ENCODE measurements around the gene TTYH3. TPM values are rescaled to one million over a fixed set of nuclear protein-coding genes. Genes with fewer than 3 reads are reported as not detected.

The TTYH3 gene
- total RNA-seq, 1 donor from 2014 or later = 237 TPM

DNA sequence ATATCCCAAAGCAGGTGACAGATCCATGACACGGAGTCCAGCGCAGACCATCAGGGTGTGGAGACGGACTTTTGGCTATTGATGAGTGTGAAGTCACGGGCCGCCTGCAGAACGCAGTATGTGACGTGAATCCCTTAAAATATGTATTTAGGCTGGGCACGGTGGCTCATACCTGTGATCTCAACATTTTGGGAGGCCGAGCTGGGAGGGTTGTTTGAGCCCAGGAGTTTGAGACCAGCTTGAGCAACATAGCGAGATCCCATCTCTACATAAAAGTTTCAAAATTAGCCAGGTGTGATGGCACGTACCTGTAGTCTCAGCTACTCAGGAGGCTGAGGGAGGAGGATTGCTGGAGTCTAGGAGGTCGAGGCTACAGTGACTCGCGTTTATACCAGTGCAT lies 54.3 kb downstream of the TTYH3 start:
- Mint-ChIP-seq H3K36me3 (ENCODE audit: low read depth) (no peaks in the 10 kb centered on the region), H3K4me1 (peaks cover 7% of the 10 kb centered on the region), H3K27me3 (ENCODE audit: low read depth) (peaks cover 50% of the 10 kb centered on the region), H3K4me3 (no peak overlapping the region), H3K9me3 (no peaks in the 10 kb centered on the region), H3K27ac (ENCODE audit: unreplicated experiment) (no peak overlapping the region)
- TF ChIP-seq, protein P1, sequence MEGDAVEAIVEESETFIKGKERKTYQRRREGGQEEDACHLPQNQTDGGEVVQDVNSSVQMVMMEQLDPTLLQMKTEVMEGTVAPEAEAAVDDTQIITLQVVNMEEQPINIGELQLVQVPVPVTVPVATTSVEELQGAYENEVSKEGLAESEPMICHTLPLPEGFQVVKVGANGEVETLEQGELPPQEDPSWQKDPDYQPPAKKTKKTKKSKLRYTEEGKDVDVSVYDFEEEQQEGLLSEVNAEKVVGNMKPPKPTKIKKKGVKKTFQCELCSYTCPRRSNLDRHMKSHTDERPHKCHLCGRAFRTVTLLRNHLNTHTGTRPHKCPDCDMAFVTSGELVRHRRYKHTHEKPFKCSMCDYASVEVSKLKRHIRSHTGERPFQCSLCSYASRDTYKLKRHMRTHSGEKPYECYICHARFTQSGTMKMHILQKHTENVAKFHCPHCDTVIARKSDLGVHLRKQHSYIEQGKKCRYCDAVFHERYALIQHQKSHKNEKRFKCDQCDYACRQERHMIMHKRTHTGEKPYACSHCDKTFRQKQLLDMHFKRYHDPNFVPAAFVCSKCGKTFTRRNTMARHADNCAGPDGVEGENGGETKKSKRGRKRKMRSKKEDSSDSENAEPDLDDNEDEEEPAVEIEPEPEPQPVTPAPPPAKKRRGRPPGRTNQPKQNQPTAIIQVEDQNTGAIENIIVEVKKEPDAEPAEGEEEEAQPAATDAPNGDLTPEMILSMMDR (conservative IDR thresholded peaks at IDR 0.05) = no peak
- no peak for DNase-seq (ENCODE audit: low read depth, low spot score)

DNA sequence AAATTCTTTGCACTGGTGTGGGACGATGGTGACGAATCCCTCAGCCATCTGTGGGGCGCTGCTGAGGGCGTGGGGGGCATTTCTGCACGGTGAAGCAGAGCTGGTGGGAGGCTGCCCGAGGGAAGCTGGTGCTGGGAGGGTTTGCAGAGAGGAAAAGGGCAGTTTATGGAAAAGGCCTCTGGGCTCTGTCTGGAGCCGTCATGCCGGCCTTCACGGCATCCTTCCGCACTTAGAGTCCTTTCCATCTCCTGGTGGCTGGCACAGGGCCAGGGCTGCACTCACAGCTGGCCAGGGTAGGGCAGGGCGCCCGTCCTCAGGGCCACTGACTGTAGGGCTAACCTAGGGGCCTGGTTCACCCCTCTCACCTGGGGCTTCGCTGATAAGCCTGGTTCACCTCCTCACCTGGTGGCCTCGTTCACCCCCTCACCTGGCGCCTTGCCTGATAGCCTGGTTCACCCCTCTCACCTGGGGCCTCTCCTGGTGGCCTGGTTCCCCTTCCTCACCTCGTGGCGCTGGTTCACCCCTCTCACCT lies 55.6 kb downstream of the TTYH3 start:
- Mint-ChIP-seq H3K36me3 (ENCODE audit: low read depth) (no peaks in the 10 kb centered on the region), H3K9me3 (no peaks in the 10 kb centered on the region), H3K27ac (ENCODE audit: unreplicated experiment) (no peak overlapping the region), H3K4me1 (peaks cover 7% of the 10 kb centered on the region), H3K4me3 (no peak overlapping the region), H3K27me3 (ENCODE audit: low read depth) (peaks cover 57% of the 10 kb centered on the region)
- TF ChIP-seq, protein P1 (conservative IDR thresholded peaks at IDR 0.05) = no peak
- DNase-seq (ENCODE audit: low read depth, low spot score) = no peak

DNA sequence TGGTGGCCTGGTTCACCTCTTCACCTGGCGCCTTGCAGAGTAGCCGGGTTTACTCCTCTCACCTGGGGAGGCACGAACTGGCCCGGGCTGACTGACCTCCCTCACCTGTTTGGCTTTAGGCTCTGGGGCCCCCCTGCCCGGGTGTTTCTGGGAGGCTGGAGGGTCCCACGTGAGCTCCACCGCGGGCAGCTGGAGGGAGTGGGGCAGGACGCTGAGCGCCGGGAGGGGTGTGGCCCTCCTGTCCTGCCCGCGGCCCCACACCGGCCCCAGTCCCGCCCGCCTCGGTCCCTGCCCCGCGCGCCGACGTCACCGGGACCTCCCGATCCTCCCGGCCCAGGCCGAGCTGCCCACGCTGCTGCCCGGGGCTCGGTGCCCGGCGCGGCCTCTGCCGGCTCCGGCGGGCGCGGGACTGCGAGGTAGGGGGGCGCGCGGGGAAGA lies 56.1 kb downstream of the TTYH3 start, which contains the start of gene AMZ1:
TSS of gene AMZ1 (plus strand) at position 322 of the 438 bp plus-strand sequence. CDS start 12,250 bp downstream, outside the sequence.
- Mint-ChIP-seq H3K4me3 (no peak within 1 kb of the TSS), H3K36me3 (ENCODE audit: low read depth) (no peaks in the 10 kb centered on the region), H3K4me1 (peaks cover 7% of the 10 kb centered on the region), H3K27me3 (ENCODE audit: low read depth) (peaks cover 57% of the 10 kb centered on the region), H3K9me3 (no peaks in the 10 kb centered on the region), H3K27ac (ENCODE audit: unreplicated experiment) (no peak within 1 kb of the TSS)
- no peak for DNase-seq (ENCODE audit: low read depth, low spot score)
- TF ChIP-seq, protein P1 (conservative IDR thresholded peaks at IDR 0.05) = no peak

GRCh38 chr7:2688409-2689342 lies 56.9 kb downstream of the TTYH3 start:
- DNase-seq (ENCODE audit: low read depth, low spot score) = no peak
- Mint-ChIP-seq H3K36me3 (ENCODE audit: low read depth) (no peaks in the 10 kb centered on the region), H3K9me3 (no peaks in the 10 kb centered on the region), H3K4me1 (peaks cover 7% of the 10 kb centered on the region), H3K27me3 (ENCODE audit: low read depth) (peaks cover 57% of the 10 kb centered on the region), H3K4me3 (no peak overlapping the region), H3K27ac (ENCODE audit: unreplicated experiment) (no peak overlapping the region)
- TF ChIP-seq, protein P1 (conservative IDR thresholded peaks at IDR 0.05) = no peak

- H3K27ac Mint-ChIP-seq (ENCODE audit: unreplicated experiment) = no peak overlapping the region
- H3K4me3 Mint-ChIP-seq = no peak overlapping the region
- H3K27me3 Mint-ChIP-seq (ENCODE audit: low read depth) = peaks cover 55% of the 10 kb centered on the region
Measured at GRCh38 chr7:2689343-2689847, 57.6 kb downstream of the TTYH3 start.

More at GRCh38 chr7:2689343-2689847, 57.6 kb downstream of the TTYH3 start:
- Mint-ChIP-seq H3K9me3 (no peaks in the 10 kb centered on the region), H3K4me1 (peaks cover 7% of the 10 kb centered on the region), H3K36me3 (ENCODE audit: low read depth) (no peaks in the 10 kb centered on the region)
- no peak for DNase-seq (ENCODE audit: low read depth, low spot score)
- TF ChIP-seq, protein P1 (conservative IDR thresholded peaks at IDR 0.05) = no peak

Data from neural crest cell (in vitro differentiated cells).